DMS79 (cell line): ENCODE results near the gene EFEMP1.

Source experiments
- DNase-seq: peaks from one replicate; lab custom pipeline; 2025; lab: John Stamatoyannopoulos, UW

The EFEMP1 gene

GRCh38 chr2:55923091-55923981, at the start of gene EFEMP1:
TSS of gene EFEMP1 (minus strand) at chr2:55923782. CDS start at chr2:55922440, 1,342 bp downstream.
- DNase-seq = no peak

GRCh38 chr2:55970500-55970899, 46.9 kb upstream of the EFEMP1 start:
- no peak for DNase-seq

- DNase-seq = no peak
Observed at GRCh38 chr2:55968941-55969340, 45.4 kb upstream of the EFEMP1 start.

GRCh38 chr2:55966401-55967118, 43.0 kb upstream of the EFEMP1 start:
- DNase-seq = no peak

- DNase-seq = no peak
Observed at GRCh38 chr2:55965966-55966365, 42.4 kb upstream of the EFEMP1 start.

GRCh38 chr2:55965276-55965675, 41.7 kb upstream of the EFEMP1 start:
- no peak for DNase-seq

GRCh38 chr2:55962915-55963314, 39.3 kb upstream of the EFEMP1 start:
- no peak for DNase-seq

- no peak for DNase-seq
Observed at GRCh38 chr2:55961318-55961911, 37.8 kb upstream of the EFEMP1 start.

- DNase-seq = no peak
Observed at GRCh38 chr2:55958756-55959155, 35.2 kb upstream of the EFEMP1 start.

GRCh38 chr2:55957142-55957541, 33.6 kb upstream of the EFEMP1 start:
- no peak for DNase-seq

GRCh38 chr2:55954306-55955035, 30.9 kb upstream of the EFEMP1 start:
- DNase-seq = no peak

- DNase-seq = no peak
Observed at GRCh38 chr2:55952415-55952814, 28.8 kb upstream of the EFEMP1 start.

GRCh38 chr2:55951533-55951932, 28.0 kb upstream of the EFEMP1 start:
- DNase-seq = no peak

- DNase-seq = no peak
Observed at GRCh38 chr2:55949613-55950012, 26.0 kb upstream of the EFEMP1 start.

GRCh38 chr2:55949211-55949610, 25.6 kb upstream of the EFEMP1 start:
- no peak for DNase-seq

GRCh38 chr2:55948176-55948923, 24.8 kb upstream of the EFEMP1 start:
- DNase-seq = no peak

GRCh38 chr2:55947752-55948151, 24.2 kb upstream of the EFEMP1 start:
- DNase-seq = no peak

GRCh38 chr2:55946793-55947192, 23.2 kb upstream of the EFEMP1 start:
- DNase-seq = no peak

- DNase-seq = no peak
Observed at GRCh38 chr2:55943466-55943865, 19.9 kb upstream of the EFEMP1 start.

- DNase-seq = no peak
Observed at GRCh38 chr2:55936351-55936750, 12.8 kb upstream of the EFEMP1 start.

GRCh38 chr2:55934337-55934736, 10.8 kb upstream of the EFEMP1 start:
- DNase-seq = no peak
